HepG2 (cell line): ENCODE results near the gene IL21R. TPM values are rescaled to one million over a fixed set of nuclear protein-coding genes. Genes with fewer than 3 reads are reported as not detected.

Source experiments
- ATAC-seq: fragments of 200-7000 bp; cut with Tn5 transposase; 3 replicates; pipeline ENCODE4 v1.9.1; 2020; ENCODE audit warnings: mild to moderate bottlenecking, moderate library complexity
- BruUV-seq: library from RNA; stranded (reverse); fragments of 400-500 nt; replicated peaks from 2 replicates; lab custom pipeline; 2021; lab: Mats Ljungman, UMichigan
- CTCF ChIA-PET: fragments of 300-600 bp; formaldehyde crosslinking; extraction: SDS; loops from one replicate; lab custom pipeline; 2021; ENCODE audit warnings: low total read pairs, inconsistent platforms, low intra/inter-chr PET ratio; lab: Yijun Ruan, JAX
- POLR2A ChIA-PET: fragments of 350-600 bp; sonication (Branson Sonifier 250); formaldehyde crosslinking; loops from one replicate; lab custom pipeline; 2020; ENCODE audit warnings: antibody characterized with exemption, inconsistent platforms; lab: Yijun Ruan, JAX
- DNase-seq: peaks from one replicate; pipeline ENCODE4 v3.0.0-alpha.2; 2015; ENCODE audit warnings: low spot score
- FAIRE-seq: peaks from 3 replicates; lab custom pipeline; 2011; peaks lifted over from hg19 to GRCh38; lab: Jason Lieb, UNC
- H2AFZ ChIP-seq: one replicate; pipeline ENCODE4 v1.6.1; 2011; ENCODE audit warnings: low read length, inconsistent platforms
- H3K27ac ChIP-seq: fragments of 300-600 bp; 3 replicates; pipeline ENCODE4 v1.8.0; 2011; ENCODE audit warnings: mixed run types, mild to moderate bottlenecking, mixed read lengths, low read length, inconsistent platforms; ENCODE audit not compliant: insufficient read depth; ENCODE audit errors: extremely low read length
- H3K27me3 ChIP-seq, 2 experiments: fragments of 200-600 bp in 1 of 2; 2 replicates in 1 of 2; 3 replicates in 1 of 2; pipeline versions ENCODE4 v1.6.0 to v1.8.0; 2011; ENCODE audit warnings: low read length in 2 of 2, mild to moderate bottlenecking in 2 of 2, moderate library complexity in 2 of 2, inconsistent platforms in 1 of 2; ENCODE audit not compliant: insufficient read depth in 2 of 2, control insufficient read depth in 1 of 2
- H3K36me3 ChIP-seq, 2 experiments: fragments of 200-600 bp in 1 of 2; replicated peaks in 1 of 2; 2 replicates in 1 of 2; 3 replicates in 1 of 2; pipeline versions ENCODE4 v1.5.1 to v1.8.0; 2011; ENCODE audit warnings: low read length in 2 of 2, inconsistent platforms in 1 of 2; ENCODE audit not compliant: insufficient read depth in 2 of 2, control insufficient read depth in 1 of 2
- H3K4me1 ChIP-seq: 2 replicates; pipeline ENCODE4 v1.5.1; 2012; ENCODE audit warnings: low read length, inconsistent platforms; ENCODE audit not compliant: insufficient read depth
- H3K4me2 ChIP-seq: 2 replicates; pipeline ENCODE4 v1.6.0; 2011; ENCODE audit warnings: low read depth, low read length, inconsistent platforms
- H3K4me3 ChIP-seq, 3 experiments: fragments of 200-600 bp in 1 of 3; sonication (generic), shearing (Covaris generic) in 1 of 3; replicated peaks in 1 of 3; 2 replicates each; pipeline ENCODE4 v1.5.1; 2011 to 2016; ENCODE audit warnings: low read length in 3 of 3, inconsistent platforms in 2 of 3, low read depth in 2 of 3, mild to moderate bottlenecking in 2 of 3, control low read depth in 1 of 3, mixed read lengths in 1 of 3; ENCODE audit not compliant: insufficient read depth in 1 of 3
- H3K79me2 ChIP-seq: one replicate; pipeline ENCODE4 v1.6.1; 2011; ENCODE audit warnings: low read length, inconsistent platforms; ENCODE audit not compliant: insufficient read depth
- H3K9ac ChIP-seq: 2 replicates; pipeline ENCODE4 v1.6.0; 2011; ENCODE audit warnings: mild to moderate bottlenecking, low read depth, low read length, inconsistent platforms; ENCODE audit not compliant: insufficient read depth
- H3K9me3 ChIP-seq: 2 replicates; pipeline ENCODE4 v1.5.1; 2012; ENCODE audit warnings: mild to moderate bottlenecking, low read length
- H4K20me1 ChIP-seq: 2 replicates; pipeline ENCODE4 v1.6.0; 2011; ENCODE audit warnings: inconsistent platforms, mild to moderate bottlenecking, low read length, moderate library complexity; ENCODE audit not compliant: insufficient read depth
- SMAD9 ChIP-seq: sonication (generic); formaldehyde crosslinking; IDR thresholded peaks from 2 replicates; pipeline ENCODE4 v1.5.1; 2020; ENCODE audit warnings: mild to moderate bottlenecking, missing genetic modification reagents
- ZFP36 ChIP-seq: fragments of 150-350 bp; IDR thresholded peaks from 2 replicates; pipeline ENCODE4 v1.6.1; 2018; ENCODE audit warnings: borderline replicate concordance, low read length, low read depth; ENCODE audit not compliant: partially characterized antibody
- ZNF432 ChIP-seq: sonication (generic); formaldehyde crosslinking; IDR thresholded peaks from 2 replicates; pipeline ENCODE4 v1.5.0; 2020; ENCODE audit warnings: missing genetic modification reagents, mild to moderate bottlenecking, borderline replicate concordance
- ZNF792 ChIP-seq: IDR thresholded peaks from 2 replicates; pipeline ENCODE4 v1.6.1; 2016
- WGBS: methylation state at CpG from one replicate; pipeline ENCODE4 v1.1.6; 2017; ENCODE audit warnings: low lambda C conversion rate; 5-methylcytosine and 5-hydroxymethylcytosine counted together
- in situ Hi-C: cut with HindIII; loops from 2 replicates; pipeline ENCODE4 v1.10.0; 2017; ENCODE audit warnings: low pct_unique_long_range_greater_than_20kb; ENCODE audit not compliant: extremely low pct_ligation_motif_present
- intact Hi-C: fragments of 100-400 bp; cut with micrococcal nuclease; formaldehyde crosslinking; loops from one replicate; pipeline ENCODE4 v1.10.0; 2022; ENCODE audit not compliant: unreplicated experiment
- polyA plus RNA-seq, 8 experiments: library from polyadenylated mRNA; depleted of rRNA in 3 of 8; stranded (reverse) in 7 of 8; unstranded in 1 of 8; fragments of >200 nt; fragmentation: Illumina TruSeq in 4 of 8; extraction: Trizol in 4 of 8; gene quantifications; 2 replicates each; pipeline versions ENCODE4 v1.2.1 to v1.2.3, GENCODE V29; 2011 to 2016; ENCODE audit warnings: low read depth in 4 of 8, missing spikeins in 1 of 8, mixed read lengths in 1 of 8; ENCODE audit not compliant: insufficient read depth in 1 of 8
- total RNA-seq, 5 experiments: library from RNA; depleted of rRNA; stranded (reverse); fragments of >200 nt; fragmentation: Illumina TruSeq; extraction: Trizol; gene quantifications; 2 replicates each; pipeline ENCODE4 v1.2.3, GENCODE V29; 2016; ENCODE audit warnings: low read depth in 1 of 5
- TF ChIP-seq, protein P1 (sequence below): sonication (generic); formaldehyde crosslinking; IDR thresholded peaks from 2 replicates; pipeline ENCODE4 v1.4.0; 2020; ENCODE audit warnings: missing genetic modification reagents, borderline replicate concordance

Gene IL21R
- total and polyA plus RNA-seq, 2 of the 13 experiments (the other 11 are each of a cell fraction or from before 2014, with no cell fraction given): 0.49 to 0.64 TPM

DNA sequence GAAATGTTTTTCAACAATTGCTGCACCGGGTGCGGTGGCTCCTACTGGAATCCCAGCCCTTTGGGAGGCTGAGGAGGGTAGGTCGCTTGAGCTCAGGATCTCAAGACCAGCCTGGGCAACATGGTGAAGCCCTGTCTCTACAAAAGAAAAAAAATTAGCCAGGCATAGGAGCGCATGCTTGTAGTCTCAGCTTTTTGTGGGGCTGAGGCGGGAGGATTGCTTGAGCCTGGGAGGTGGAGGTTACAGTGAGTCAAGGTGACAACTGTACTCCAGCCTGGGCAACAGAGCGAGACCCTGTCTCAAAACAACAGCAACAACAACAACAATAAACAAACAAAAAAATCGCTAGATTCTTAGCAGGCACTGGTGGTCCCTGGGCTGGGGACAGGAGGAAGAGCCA is 28.5 kb downstream of the IL21R start (continued):
- no peak for TF ChIP-seq SMAD9
- TF ChIP-seq, all 625 proteins: peak for 0

DNA sequence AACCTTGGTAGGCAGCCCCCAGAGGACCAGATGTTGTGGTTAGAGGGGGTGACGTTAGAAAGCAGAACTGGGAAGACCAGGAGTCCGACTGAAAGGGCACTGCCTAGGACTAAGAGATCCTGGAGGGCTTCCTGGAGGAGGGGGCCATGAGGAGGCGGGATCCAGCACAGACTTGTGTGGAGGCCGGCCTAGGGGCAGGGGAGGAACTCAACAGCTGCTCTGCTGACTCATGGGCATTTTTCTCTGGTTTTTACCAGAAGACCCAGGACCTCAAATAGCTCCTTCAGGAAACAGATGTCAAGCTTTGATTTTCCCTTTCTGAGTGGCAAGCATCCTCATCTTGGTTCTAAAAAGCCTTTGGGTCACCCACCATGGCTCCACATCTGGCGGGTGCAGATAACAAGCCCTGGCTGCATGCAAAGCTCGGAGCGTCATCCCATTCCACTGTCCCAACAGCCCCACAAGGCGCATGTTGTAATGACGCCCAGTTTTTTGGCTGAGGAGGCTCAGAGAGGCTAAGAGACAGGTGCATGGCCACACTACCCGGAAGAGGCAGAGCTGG is 29.0 kb downstream of the IL21R start:
- no peak overlapping the region for H3K27ac ChIP-seq
- H3K36me3 ChIP-seq: no peaks in the 10 kb centered on the region
- POLR2A ChIA-PET: no interaction called here
- no peaks in the 10 kb centered on the region for H4K20me1 ChIP-seq
- H3K79me2 ChIP-seq: no peaks in the 10 kb centered on the region
- ATAC-seq: no peak
- no peak overlapping the region for H3K9ac ChIP-seq
- intact Hi-C loops: no loop called here
- H3K4me2 ChIP-seq: no peak overlapping the region
- no peak for DNase-seq
- H3K4me1 ChIP-seq: 0 out of 2 replicates have a peak, but pooled peaks cover 10% of the 10 kb centered on the region
- TF ChIP-seq ZNF432 (CRISPR knock-in tag) (no peak), ZNF792 (CRISPR knock-in tag) (no peak), ZFP36 (peak; percentile 77)
- TF ChIP-seq, protein P1, sequence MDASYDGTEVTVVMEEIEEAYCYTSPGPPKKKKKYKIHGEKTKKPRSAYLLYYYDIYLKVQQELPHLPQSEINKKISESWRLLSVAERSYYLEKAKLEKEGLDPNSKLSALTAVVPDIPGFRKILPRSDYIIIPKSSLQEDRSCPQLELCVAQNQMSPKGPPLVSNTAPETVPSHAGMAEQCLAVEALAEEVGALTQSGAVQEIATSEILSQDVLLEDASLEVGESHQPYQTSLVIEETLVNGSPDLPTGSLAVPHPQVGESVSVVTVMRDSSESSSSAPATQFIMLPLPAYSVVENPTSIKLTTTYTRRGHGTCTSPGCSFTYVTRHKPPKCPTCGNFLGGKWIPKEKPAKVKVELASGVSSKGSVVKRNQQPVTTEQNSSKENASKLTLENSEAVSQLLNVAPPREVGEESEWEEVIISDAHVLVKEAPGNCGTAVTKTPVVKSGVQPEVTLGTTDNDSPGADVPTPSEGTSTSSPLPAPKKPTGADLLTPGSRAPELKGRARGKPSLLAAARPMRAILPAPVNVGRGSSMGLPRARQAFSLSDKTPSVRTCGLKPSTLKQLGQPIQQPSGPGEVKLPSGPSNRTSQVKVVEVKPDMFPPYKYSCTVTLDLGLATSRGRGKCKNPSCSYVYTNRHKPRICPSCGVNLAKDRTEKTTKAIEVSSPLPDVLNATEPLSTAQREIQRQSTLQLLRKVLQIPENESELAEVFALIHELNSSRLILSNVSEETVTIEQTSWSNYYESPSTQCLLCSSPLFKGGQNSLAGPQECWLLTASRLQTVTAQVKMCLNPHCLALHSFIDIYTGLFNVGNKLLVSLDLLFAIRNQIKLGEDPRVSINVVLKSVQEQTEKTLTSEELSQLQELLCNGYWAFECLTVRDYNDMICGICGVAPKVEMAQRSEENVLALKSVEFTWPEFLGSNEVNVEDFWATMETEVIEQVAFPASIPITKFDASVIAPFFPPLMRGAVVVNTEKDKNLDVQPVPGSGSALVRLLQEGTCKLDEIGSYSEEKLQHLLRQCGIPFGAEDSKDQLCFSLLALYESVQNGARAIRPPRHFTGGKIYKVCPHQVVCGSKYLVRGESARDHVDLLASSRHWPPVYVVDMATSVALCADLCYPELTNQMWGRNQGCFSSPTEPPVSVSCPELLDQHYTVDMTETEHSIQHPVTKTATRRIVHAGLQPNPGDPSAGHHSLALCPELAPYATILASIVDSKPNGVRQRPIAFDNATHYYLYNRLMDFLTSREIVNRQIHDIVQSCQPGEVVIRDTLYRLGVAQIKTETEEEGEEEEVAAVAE (CRISPR knock-in tag): no peak
- FAIRE-seq: no peak
- WGBS: 61% methylated on average over 8 of the region's 10 CpGs
- CTCF ChIA-PET: no interaction called here
- BruUV-seq: no TSS peak
- in situ Hi-C loops: no loop called here
- no peak overlapping the region for H3K4me3 ChIP-seq
- no peaks in the 10 kb centered on the region for H3K9me3 ChIP-seq
- H2AFZ ChIP-seq: no peak overlapping the region
- H3K27me3 ChIP-seq: peaks cover 0 to 10% of the 10 kb centered on the region in 2 experiments; a peak in 3 of 5 replicates
